ENCODE measurements around the gene SKIC8.

DNA sequence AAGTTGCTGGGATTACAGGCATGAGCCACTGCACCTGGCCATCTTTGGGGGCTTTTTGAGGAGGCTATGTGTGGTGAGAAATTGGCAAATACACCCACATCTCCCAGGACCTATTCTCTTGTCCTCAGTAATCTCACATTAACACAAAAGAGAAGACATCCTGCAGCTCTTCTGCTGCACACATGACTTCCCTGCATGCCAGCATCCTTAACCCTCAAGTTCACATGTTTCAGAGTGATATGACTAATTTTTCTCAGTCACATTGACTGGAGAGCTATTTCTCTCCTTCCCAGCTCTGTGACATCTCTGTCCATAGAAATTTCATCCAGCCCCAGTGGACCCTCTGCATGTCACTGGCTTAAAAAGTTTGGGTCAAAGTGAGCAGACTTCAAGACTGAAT is 1.9 kb upstream of the SKIC8 start:
- TF ChIP-seq, protein P1, sequence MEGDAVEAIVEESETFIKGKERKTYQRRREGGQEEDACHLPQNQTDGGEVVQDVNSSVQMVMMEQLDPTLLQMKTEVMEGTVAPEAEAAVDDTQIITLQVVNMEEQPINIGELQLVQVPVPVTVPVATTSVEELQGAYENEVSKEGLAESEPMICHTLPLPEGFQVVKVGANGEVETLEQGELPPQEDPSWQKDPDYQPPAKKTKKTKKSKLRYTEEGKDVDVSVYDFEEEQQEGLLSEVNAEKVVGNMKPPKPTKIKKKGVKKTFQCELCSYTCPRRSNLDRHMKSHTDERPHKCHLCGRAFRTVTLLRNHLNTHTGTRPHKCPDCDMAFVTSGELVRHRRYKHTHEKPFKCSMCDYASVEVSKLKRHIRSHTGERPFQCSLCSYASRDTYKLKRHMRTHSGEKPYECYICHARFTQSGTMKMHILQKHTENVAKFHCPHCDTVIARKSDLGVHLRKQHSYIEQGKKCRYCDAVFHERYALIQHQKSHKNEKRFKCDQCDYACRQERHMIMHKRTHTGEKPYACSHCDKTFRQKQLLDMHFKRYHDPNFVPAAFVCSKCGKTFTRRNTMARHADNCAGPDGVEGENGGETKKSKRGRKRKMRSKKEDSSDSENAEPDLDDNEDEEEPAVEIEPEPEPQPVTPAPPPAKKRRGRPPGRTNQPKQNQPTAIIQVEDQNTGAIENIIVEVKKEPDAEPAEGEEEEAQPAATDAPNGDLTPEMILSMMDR (IDR thresholded peaks at IDR 0.05; ENCODE audit: low read depth, low read length), result no peak
- no peak for TF ChIP-seq EZH2phosphoT487 (IDR thresholded peaks at IDR 0.05; ENCODE audit: low read depth)

Measured in OCI-LY3 (cell line).